H9 (cell line): ENCODE measurements around the gene HSPB8. TPM values are rescaled to one million over a fixed set of nuclear protein-coding genes. Genes with fewer than 3 reads are reported as not detected.

Experiments
- DNase-seq: peaks from one replicate; pipeline ENCODE4 v3.0.0-alpha.2; 2017
- H2AFZ ChIP-seq: one replicate; pipeline ENCODE4 v1.6.1; 2013; ENCODE audit warnings: mild to moderate bottlenecking, low read length, control low read depth, moderate library complexity
- H2AK5ac ChIP-seq: 2 replicates; pipeline ENCODE4 v1.6.1; 2013; ENCODE audit warnings: low read length, control low read depth, mixed read lengths; ENCODE audit not compliant: insufficient read length
- H2BK120ac ChIP-seq: one replicate; pipeline ENCODE4 v1.6.1; 2013; ENCODE audit warnings: low read depth, mild to moderate bottlenecking, low read length, control low read depth, inconsistent platforms; ENCODE audit not compliant: poor library complexity, severe bottlenecking
- H2BK12ac ChIP-seq: 2 replicates; pipeline ENCODE4 v1.6.1; 2013; ENCODE audit warnings: low read length, control low read depth, mixed read lengths, low read depth; ENCODE audit not compliant: insufficient read length
- H2BK15ac ChIP-seq: 2 replicates; pipeline ENCODE4 v1.6.1; 2013; ENCODE audit warnings: low read depth, low read length, control low read depth
- H2BK20ac ChIP-seq: one replicate; pipeline ENCODE4 v1.6.1; 2013; ENCODE audit warnings: low read depth, mild to moderate bottlenecking, low read length, control low read depth, inconsistent platforms; ENCODE audit not compliant: poor library complexity, severe bottlenecking
- H2BK5ac ChIP-seq: 2 replicates; pipeline ENCODE4 v1.6.1; 2013; ENCODE audit warnings: low read length, control low read depth, mixed read lengths; ENCODE audit not compliant: insufficient read length
- H3K14ac ChIP-seq: 2 replicates; pipeline ENCODE4 v1.6.1; 2013; ENCODE audit warnings: low read length, control low read depth; ENCODE audit not compliant: insufficient read depth
- H3K18ac ChIP-seq: 2 replicates; pipeline ENCODE4 v1.6.1; 2013; ENCODE audit warnings: low read depth, mild to moderate bottlenecking, mixed read lengths, low read length, control low read depth; ENCODE audit not compliant: insufficient read length
- H3K23ac ChIP-seq: 2 replicates; pipeline ENCODE4 v1.6.1; 2013; ENCODE audit warnings: low read length, control low read depth, mixed read lengths, low read depth; ENCODE audit not compliant: insufficient read length
- H3K23me2 ChIP-seq: 2 replicates; pipeline ENCODE4 v1.6.1; 2013; ENCODE audit warnings: low read depth, mild to moderate bottlenecking, mixed read lengths, low read length, control low read depth; ENCODE audit not compliant: insufficient read length, poor library complexity, severe bottlenecking
- H3K27ac ChIP-seq: 2 replicates; pipeline ENCODE4 v1.5.1; 2013; ENCODE audit warnings: low read length, control low read depth, mixed read lengths, low read depth; ENCODE audit not compliant: insufficient read length
- H3K27me3 ChIP-seq: 2 replicates; pipeline ENCODE4 v1.6.1; 2013; ENCODE audit warnings: low read length, control low read depth, inconsistent platforms; ENCODE audit not compliant: insufficient read depth
- H3K4ac ChIP-seq: 2 replicates; pipeline ENCODE4 v1.6.1; 2013; ENCODE audit warnings: low read depth, mild to moderate bottlenecking, control low read depth, inconsistent platforms, low read length, moderate library complexity
- H3K4me1 ChIP-seq: 2 replicates; pipeline ENCODE4 v1.6.1; 2013; ENCODE audit warnings: low read length, control low read depth, inconsistent platforms; ENCODE audit not compliant: insufficient read depth
- H3K4me2 ChIP-seq: 2 replicates; pipeline ENCODE4 v1.6.1; 2013; ENCODE audit warnings: low read length, control low read depth, mixed read lengths; ENCODE audit not compliant: insufficient read length, insufficient read depth
- H3K56ac ChIP-seq: 2 replicates; pipeline ENCODE4 v1.6.1; 2013; ENCODE audit warnings: low read depth, mild to moderate bottlenecking, mixed read lengths, low read length, control low read depth; ENCODE audit not compliant: insufficient read length
- H3K79me1 ChIP-seq: 2 replicates; pipeline ENCODE4 v1.6.1; 2013; ENCODE audit warnings: low read depth, mild to moderate bottlenecking, moderate library complexity, low read length, control low read depth, inconsistent platforms; ENCODE audit not compliant: insufficient read depth, poor library complexity, severe bottlenecking
- H3K79me2 ChIP-seq: 2 replicates; pipeline ENCODE4 v1.6.1; 2013; ENCODE audit warnings: low read length, control low read depth, inconsistent platforms; ENCODE audit not compliant: insufficient read depth
- H3K9ac ChIP-seq: 2 replicates; pipeline ENCODE4 v1.6.1; 2013; ENCODE audit warnings: low read length, control low read depth, mixed read lengths; ENCODE audit not compliant: insufficient read length; ENCODE audit errors: extremely low read depth
- H3K9me3 ChIP-seq: one replicate; pipeline ENCODE4 v1.6.1; 2013; ENCODE audit warnings: low read depth, low read length, inconsistent platforms; ENCODE audit not compliant: control insufficient read depth
- H3T11ph ChIP-seq: one replicate; pipeline ENCODE4 v1.6.1; 2013; ENCODE audit warnings: mild to moderate bottlenecking, low read length, control low read depth, inconsistent platforms
- H4K20me1 ChIP-seq: one replicate; pipeline ENCODE4 v1.6.1; 2013; ENCODE audit not compliant: control insufficient read depth, insufficient read length, insufficient read depth
- H4K5ac ChIP-seq: 2 replicates; pipeline ENCODE4 v1.6.1; 2013; ENCODE audit warnings: low read depth, mild to moderate bottlenecking, mixed read lengths, low read length, control low read depth; ENCODE audit not compliant: insufficient read length
- H4K8ac ChIP-seq: replicated peaks from 2 replicates; pipeline ENCODE4 v1.6.1; 2013; ENCODE audit warnings: low read length, control low read depth, mixed read lengths, low read depth; ENCODE audit not compliant: insufficient read length
- H4K91ac ChIP-seq: 2 replicates; pipeline ENCODE4 v1.6.1; 2013; ENCODE audit warnings: low read depth, mild to moderate bottlenecking, moderate library complexity, mixed read lengths, low read length, control low read depth; ENCODE audit not compliant: insufficient read length
- H3K27ac Mint-ChIP-seq, 3 experiments: 2 replicates in 2 of 3; 3 replicates in 1 of 3; pipeline ENCODE4 v1.8.0; 2020 to 2021; ENCODE audit warnings: mixed read lengths in 3 of 3, mild to moderate bottlenecking in 1 of 3, moderate library complexity in 1 of 3
- H3K27me3 Mint-ChIP-seq: 2 replicates; pipeline ENCODE4 v1.8.0; 2021; ENCODE audit warnings: low read depth, mild to moderate bottlenecking, moderate library complexity, mixed read lengths
- H3K36me3 Mint-ChIP-seq, 3 experiments: 2 replicates in 2 of 3; 3 replicates in 1 of 3; pipeline ENCODE4 v1.8.0; 2020 to 2021; ENCODE audit warnings: low read depth in 3 of 3, mixed read lengths in 3 of 3; ENCODE audit not compliant: insufficient read depth in 1 of 3
- H3K4me1 Mint-ChIP-seq, 2 experiments: 2 replicates each; pipeline ENCODE4 v1.8.0; 2020; ENCODE audit warnings: mixed read lengths in 2 of 2
- H3K4me3 Mint-ChIP-seq, 2 experiments: 2 replicates in 1 of 2; 3 replicates in 1 of 2; pipeline ENCODE4 v1.8.0; 2020 to 2021; ENCODE audit warnings: mild to moderate bottlenecking in 2 of 2, mixed read lengths in 2 of 2, moderate library complexity in 1 of 2
- H3K9me3 Mint-ChIP-seq, 2 experiments: 2 replicates in 1 of 2; 3 replicates in 1 of 2; pipeline ENCODE4 v1.8.0; 2020; ENCODE audit warnings: mild to moderate bottlenecking in 2 of 2, mixed read lengths in 2 of 2, moderate library complexity in 1 of 2
- WGBS: extraction: QIAGEN DNeasy Blood & Tissue Kit; methylation state at CpG from one replicate; pipeline ENCODE4 v1.1.7; 2013; ENCODE audit warnings: missing lambda C conversion rate, low lambda C conversion rate, mixed read lengths; ENCODE audit not compliant: insufficient read length; ENCODE audit errors: extremely low coverage; 5-methylcytosine and 5-hydroxymethylcytosine counted together
- total RNA-seq: library from RNA; stranded (reverse); gene quantifications from 2 replicates; pipeline ENCODE4 v1.2.1, GENCODE V29; 2021
- TF ChIP-seq, protein P1 (sequence below): fragments of 200-600 bp; sonication (generic); conservative IDR thresholded peaks from 3 replicates; pipeline ENCODE4 v1.8.0; 2021; ENCODE audit warnings: antibody characterized with exemption, mild to moderate bottlenecking

Gene HSPB8
- total RNA-seq, 1 experiment from 2014 or later = 3.0 TPM

DNA sequence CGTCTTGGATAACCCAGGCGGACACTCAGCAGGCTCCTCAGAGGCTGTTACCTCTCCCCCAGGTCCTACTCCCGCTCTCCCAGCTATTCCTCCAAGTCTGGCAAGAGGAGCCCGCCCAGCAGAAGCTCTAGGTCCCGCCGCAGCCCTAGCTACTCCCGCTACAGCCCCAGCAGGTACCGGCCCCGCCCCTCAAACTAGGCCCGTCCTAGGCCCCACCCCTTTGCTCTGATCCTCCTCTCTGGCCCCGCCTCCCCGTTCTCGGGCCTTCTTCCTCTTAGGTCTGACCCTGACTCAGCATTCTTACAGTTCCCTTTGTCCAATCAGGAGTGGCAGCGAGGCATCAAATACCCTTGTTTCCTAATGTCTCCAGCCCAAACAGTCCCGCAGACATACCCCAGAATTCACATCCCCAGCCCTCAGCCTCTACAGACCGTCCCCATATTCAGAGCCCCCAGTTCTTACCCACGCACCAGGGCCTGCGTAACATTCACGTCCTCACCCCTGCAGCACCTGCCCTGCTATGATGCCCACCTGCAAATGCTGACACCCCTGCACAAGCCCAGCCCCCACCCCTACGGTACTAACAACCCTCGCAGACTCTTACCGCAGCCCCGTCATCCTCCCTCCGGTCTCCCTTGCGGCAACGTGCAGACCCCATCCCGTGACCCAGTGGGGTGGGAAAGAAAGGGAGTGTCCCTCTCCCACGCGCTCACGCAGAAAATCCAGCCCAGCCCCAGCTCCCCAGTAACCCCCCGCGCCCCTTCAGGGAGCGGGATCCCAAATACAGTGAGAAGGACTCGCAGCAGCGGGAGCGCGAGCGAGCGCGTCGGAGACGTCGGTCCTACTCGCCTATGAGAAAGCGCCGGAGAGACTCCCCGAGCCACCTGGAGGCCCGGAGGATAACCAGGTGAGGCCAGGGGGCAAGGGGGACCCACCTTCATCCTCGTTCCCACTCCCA lies 25.0 kb upstream of the HSPB8 start:
- Histone ChIP-seq H2BK20ac (no peak overlapping the region), H3K27me3 (no peaks in the 10 kb centered on the region), H3K23me2 (peaks cover 13% of the 10 kb centered on the region), H2BK120ac (peak overlapping the region; percentile 83), H4K8ac (peak overlapping the region; percentile 97), H2AFZ (no peak overlapping the region), H3K4me1 (peaks cover 4% of the 10 kb centered on the region; the same call in 1 of the 2 replicates), H3K79me1 (no peaks in the 10 kb centered on the region), H3K79me2 (no peaks in the 10 kb centered on the region), H3T11ph (no peak overlapping the region), H4K20me1 (no peaks in the 10 kb centered on the region), H3K4ac (peak overlapping the region; percentile 68; the same call in 1 of the 2 replicates), H2BK15ac (no peak overlapping the region), H4K91ac (peak overlapping the region; percentile 97), H3K4me2 (peak overlapping the region; percentile 93), H3K14ac (peak overlapping the region; percentile 93), H3K9ac (peak overlapping the region; percentile 96), H2BK5ac (peak overlapping the region; percentile 98), H3K56ac (peak overlapping the region; percentile 45), H2AK5ac (no peak overlapping the region), H3K18ac (peak overlapping the region; percentile 95), H3K27ac (peak overlapping the region; percentile 96), H3K23ac (no peak overlapping the region), H4K5ac (peak overlapping the region; percentile 94), H3K9me3 (peaks cover 7% of the 10 kb centered on the region), H2BK12ac (peak overlapping the region; percentile 98)
- peak; percentile 99 for DNase-seq
- Mint-ChIP-seq H3K27me3 (no peaks in the 10 kb centered on the region; the same call in 1 of the 2 replicates), H3K4me3 (peak overlapping the region; percentile 88 to 89), H3K4me1 (peaks cover 20 to 28% of the 10 kb centered on the region in 2 experiments), H3K9me3 (peaks cover 12 to 13% of the 10 kb centered on the region in 2 experiments; a peak in 4 of 5 replicates), H3K36me3 (peaks cover 25 to 34% (median 29%) of the 10 kb centered on the region in 3 experiments), H3K27ac (peak overlapping the region; percentile 99 to 100 (median 100))
- TF ChIP-seq, protein P1, sequence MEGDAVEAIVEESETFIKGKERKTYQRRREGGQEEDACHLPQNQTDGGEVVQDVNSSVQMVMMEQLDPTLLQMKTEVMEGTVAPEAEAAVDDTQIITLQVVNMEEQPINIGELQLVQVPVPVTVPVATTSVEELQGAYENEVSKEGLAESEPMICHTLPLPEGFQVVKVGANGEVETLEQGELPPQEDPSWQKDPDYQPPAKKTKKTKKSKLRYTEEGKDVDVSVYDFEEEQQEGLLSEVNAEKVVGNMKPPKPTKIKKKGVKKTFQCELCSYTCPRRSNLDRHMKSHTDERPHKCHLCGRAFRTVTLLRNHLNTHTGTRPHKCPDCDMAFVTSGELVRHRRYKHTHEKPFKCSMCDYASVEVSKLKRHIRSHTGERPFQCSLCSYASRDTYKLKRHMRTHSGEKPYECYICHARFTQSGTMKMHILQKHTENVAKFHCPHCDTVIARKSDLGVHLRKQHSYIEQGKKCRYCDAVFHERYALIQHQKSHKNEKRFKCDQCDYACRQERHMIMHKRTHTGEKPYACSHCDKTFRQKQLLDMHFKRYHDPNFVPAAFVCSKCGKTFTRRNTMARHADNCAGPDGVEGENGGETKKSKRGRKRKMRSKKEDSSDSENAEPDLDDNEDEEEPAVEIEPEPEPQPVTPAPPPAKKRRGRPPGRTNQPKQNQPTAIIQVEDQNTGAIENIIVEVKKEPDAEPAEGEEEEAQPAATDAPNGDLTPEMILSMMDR = no peak
- no CpG with 5 or more reads among the region's 49 CpGs for WGBS
